Measurements from ENCODE around the gene TMEM266.

DNA sequence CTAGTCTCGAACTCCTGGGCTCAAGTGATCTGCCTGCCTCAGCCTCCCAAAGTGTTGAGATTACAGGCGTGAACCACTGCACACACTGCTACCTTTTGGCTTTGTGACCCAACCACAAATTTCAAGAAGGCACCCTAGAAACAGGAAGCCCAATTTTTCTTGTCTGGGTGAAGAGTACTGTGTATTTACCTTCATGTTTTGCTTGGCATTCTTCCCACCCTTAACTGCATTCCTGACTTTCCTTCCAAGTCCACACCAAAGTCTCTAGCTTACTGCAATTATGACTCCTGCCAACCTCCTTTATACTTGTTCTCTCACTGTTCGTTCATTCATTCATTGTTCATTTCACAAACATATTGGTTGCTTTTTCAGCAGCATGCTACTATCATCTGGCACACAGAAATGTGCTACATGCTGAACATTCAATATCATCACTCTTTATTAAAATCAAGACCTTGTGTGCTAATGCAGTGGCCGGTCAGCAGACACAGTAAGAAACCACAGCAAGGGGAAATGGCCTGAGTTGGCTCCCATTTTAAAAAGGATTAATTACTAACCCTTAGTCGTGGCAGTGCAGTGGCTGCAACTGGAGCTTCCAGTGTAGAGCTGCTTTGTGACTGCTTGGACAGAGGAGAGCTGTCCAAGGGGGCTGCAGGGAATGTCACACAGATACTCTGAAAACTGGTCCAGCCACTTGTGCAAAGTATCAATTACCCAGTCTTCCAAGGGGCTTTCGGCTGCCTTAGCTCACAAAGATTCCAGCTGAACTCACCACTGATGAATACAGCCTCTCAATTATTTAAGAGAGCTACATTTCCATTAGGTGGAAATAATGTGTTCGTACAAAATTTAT is 157.5 kb downstream of the TMEM266 start:
- TF ChIP-seq POLR2A (IDR thresholded peaks at IDR 0.05), result no peak
- TF ChIP-seq, protein P1, sequence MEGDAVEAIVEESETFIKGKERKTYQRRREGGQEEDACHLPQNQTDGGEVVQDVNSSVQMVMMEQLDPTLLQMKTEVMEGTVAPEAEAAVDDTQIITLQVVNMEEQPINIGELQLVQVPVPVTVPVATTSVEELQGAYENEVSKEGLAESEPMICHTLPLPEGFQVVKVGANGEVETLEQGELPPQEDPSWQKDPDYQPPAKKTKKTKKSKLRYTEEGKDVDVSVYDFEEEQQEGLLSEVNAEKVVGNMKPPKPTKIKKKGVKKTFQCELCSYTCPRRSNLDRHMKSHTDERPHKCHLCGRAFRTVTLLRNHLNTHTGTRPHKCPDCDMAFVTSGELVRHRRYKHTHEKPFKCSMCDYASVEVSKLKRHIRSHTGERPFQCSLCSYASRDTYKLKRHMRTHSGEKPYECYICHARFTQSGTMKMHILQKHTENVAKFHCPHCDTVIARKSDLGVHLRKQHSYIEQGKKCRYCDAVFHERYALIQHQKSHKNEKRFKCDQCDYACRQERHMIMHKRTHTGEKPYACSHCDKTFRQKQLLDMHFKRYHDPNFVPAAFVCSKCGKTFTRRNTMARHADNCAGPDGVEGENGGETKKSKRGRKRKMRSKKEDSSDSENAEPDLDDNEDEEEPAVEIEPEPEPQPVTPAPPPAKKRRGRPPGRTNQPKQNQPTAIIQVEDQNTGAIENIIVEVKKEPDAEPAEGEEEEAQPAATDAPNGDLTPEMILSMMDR (IDR thresholded peaks at IDR 0.05), result no peak
- TF ChIP-seq POLR2AphosphoS5 (IDR thresholded peaks at IDR 0.05), result no peak

Measured in upper lobe of left lung (tissue), 4 donors.